GM18498 (cell line): ENCODE measurements around the gene HDX.
A peak's percentile ranks its signal among the peaks of the same experiment; 100 is the strongest.
"Not testable (repeated sequence)": the region's sequence is repeated elsewhere in the genome, so short reads cannot be mapped to it uniquely, and the experiment has no call there.

Experiments
- ATAC-seq: cut with Tn5 transposase; IDR thresholded peaks from one replicate; pipeline ENCODE4 v1.9.1; 2021; ENCODE audit warnings: mild to moderate bottlenecking, moderate library complexity; ENCODE audit not compliant: unreplicated experiment

Gene HDX, protein sequence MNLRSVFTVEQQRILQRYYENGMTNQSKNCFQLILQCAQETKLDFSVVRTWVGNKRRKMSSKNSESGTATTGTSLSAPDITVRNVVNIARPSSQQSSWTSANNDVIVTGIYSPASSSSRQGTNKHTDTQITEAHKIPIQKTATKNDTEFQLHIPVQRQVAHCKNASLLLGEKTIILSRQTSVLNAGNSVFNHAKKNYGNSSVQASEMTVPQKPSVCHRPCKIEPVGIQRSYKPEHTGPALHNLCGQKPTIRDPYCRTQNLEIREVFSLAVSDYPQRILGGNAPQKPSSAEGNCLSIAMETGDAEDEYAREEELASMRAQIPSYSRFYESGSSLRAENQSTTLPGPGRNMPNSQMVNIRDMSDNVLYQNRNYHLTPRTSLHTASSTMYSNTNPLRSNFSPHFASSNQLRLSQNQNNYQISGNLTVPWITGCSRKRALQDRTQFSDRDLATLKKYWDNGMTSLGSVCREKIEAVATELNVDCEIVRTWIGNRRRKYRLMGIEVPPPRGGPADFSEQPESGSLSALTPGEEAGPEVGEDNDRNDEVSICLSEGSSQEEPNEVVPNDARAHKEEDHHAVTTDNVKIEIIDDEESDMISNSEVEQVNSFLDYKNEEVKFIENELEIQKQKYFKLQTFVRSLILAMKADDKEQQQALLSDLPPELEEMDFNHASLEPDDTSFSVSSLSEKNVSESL

DNA sequence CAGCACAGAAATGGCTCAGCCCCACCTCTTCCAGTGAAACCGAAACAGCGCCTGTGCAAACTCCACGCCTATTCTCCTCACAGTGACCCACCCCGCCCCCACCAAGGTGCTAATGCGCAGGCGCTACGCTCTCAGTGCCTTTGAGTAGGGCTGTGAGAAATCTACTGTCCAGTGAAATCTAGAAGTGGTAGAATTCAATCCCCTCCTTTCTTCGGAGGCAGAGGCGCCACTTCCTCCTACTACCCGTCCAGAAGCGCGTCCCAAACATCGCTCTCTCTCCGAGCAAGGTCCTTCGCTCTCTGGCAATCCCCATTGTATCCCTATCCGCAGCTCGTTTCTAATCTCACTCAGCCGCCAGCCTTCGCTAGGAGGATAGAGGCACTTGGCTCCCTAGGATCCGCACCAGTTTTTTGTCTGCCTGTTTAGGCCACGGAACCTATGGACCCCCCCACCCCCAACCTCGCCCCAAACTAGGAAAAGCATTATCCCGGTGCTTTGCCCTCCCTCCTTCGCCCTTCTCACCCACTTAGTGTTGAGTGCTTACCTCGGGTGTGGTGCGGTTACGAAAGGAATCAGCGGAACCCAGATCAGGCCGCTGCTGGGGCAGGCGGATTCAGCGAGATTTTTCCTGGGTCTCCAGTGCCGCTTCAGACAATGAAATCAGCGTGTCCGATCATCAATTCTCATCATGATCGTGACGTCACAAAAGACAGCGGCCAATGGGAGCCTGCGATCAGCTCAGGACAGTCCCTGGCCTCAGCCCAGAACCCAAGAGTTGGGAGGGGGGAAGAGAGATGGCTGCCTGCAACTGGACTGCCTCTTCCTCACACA, at the start of gene HDX:
HDX (minus strand) TSS at position 656 of the 831 bp plus-strand sequence. CDS start 27,056 bp downstream, outside the sequence.
- ATAC-seq = peak; percentile 91

DNA sequence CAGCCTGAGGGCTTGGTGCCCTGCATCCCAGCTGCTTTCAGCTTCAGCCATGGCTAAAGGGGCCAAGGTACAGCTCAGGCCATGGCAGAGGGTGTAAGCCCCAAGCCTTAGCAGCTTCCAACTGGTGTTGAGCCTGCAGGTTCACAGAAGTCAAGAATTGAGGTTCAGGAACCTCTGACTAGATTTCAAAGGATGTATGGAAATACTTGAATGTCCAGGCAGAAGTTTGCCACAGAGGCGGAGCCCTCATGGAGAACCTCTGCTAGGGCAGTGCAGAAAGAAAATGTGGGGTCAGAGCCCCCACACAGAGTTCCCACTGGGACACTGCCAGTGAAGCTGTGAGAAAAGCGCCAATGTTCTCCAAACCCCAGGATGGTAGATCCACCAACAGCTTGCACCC, 39.1 kb upstream of the HDX start:
- not testable (repeated sequence) for ATAC-seq

DNA sequence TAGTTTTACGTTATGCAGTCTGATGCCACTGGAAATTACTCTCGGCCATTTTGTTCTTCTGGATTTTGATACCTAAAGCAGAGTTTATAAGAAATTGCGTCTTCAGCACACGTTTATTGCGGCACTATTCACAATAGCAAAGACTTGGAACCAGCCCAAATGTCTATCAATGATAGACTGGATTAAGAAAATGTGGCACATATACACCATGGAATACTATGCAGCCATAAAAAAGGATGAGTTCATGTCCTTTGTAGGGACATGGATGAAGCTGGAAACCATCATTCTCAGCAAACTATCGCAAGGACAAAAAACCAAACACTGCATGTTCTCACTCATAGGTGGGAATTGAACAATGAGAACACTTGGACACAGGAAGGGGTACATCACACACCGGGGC, 35.4 kb upstream of the HDX start:
- not testable (repeated sequence) for ATAC-seq

DNA sequence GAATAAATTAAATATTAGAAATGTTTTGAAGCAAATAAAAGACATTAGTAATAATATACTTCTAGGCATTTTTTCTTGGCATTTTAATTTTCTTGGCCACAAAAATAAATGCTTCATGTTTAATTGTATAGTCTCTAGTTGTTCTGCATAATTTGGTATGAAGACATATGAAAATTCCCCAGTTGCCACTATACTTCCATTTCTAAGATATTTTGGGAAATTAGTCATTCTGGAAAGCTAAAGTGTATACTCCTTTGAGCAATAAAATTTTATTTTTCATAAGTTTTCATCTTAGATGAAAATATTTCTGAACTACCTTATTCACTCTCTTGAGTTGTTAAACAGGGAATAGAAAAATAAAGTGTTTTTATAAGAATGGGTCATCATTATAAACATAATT, 13.8 kb downstream of the HDX start:
- ATAC-seq = no peak

DNA sequence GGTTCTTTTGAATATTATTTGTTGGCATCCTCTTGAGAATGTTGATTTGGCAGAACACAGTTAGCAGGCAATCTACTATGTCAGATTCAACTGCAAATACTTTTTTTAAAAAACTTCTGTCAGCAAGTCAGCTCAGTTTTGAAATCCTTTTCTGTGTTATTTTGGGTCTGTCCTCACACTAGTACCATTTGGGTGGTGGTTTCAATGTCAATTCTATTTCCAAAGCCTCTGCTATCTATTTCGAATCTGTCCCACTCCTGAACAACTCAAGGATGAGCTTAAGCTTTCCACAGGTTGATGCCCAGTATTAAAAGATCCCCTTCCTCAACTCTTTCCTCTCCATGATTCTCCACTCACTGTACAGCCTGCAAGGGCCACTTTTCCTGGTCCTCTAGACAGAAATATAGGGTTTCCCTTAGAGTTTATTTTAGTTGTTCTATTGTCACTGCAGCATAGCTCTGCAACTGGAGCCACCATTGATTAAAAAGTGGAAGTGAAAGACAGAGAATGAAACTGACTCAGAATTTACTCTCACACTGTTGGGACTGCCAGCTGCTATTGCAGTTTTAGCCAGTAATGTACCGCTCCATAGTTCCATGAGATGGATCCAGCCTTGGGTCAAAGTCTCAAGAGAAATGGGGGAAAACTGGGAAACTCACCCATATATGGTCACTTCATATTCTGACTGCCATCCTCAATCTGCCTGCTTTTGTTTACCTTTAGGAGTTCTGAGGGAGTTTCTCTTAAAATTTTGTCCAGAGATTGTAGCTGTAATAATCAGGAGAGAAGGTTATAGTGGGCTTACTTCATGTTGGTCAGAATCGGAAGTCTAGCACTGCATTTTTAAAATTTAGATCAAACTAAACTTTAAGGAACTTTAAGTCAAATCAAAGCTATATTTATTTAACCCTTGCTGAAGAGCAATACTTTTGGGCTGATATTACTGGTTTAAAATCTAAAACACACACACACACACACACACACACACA, 14.6 kb downstream of the HDX start:
- peak; percentile 100 for ATAC-seq

DNA sequence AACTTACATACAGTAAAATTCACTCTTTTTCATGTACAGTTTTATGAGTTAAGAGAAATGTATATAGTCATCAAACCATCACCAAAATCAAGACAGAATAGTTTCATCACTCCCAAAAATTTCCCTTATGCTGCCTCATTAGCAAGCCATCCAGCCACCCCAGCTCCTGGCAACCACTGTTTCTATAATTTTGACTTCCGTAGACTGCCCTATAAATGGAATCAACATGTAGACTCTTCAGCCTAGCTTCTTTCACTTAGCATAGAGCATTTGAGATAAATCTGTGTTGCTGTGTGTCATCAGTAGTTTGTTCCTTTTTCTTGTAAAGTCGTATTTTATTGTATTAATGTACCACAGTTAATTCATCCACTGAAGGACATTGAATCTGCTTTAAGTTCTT, 23.2 kb downstream of the HDX start:
- no peak for ATAC-seq

DNA sequence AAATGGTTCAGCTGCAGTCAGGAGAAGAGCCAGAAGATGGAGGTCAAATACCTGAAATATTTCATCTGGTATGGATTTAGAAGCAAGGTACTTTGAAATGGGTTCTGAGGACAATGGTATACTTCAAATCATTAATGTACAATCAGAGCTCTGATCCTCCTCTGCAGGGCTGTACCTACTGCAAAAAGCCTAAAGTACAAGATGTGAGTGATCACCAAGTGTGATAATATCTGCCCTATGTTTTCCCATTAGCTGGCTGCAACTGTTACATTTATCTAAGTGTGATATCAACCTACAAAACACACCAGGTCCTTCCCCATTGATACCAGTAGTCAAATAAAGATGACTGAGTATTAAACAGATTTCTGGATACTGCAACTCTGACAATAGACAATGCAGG, 25.1 kb downstream of the HDX start:
- ATAC-seq = no peak

DNA sequence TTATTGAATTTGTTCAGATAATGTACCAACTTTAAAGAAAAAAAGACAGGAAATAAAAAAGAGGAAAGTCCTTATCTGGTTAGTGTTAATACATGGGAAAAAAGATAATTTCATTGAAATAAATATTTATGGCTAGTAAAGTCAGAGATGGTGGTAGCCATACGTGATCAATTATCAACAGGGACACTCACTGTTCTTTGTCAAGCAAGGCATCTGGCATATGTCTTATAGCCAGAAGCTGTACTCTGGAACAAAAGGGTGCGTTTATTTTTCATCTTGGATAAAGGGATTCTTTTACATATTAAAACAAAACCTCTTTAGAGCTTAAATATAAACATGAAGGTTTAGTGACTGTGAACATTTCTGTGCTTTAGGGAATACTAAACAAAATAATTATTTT, 26.7 kb downstream of the HDX start:
- ATAC-seq = no peak

DNA sequence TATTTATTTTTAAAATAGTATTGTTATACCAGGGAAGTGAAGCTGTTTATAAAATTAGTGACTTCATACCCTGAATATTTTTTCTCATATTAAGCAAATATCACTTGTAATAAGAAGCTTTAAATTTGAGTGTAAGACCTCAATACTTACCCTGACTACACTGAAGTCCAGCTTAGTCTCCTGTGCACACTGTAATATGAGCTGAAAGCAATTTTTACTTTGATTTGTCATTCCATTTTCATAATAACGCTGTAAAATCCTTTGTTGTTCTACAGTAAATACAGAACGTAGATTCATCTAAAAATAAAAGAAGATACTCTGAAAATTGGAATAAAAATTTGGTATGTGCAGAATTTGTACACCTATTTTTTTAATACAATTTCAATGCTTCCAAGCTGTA, 27.2 kb downstream of the HDX start:
- no peak for ATAC-seq

DNA sequence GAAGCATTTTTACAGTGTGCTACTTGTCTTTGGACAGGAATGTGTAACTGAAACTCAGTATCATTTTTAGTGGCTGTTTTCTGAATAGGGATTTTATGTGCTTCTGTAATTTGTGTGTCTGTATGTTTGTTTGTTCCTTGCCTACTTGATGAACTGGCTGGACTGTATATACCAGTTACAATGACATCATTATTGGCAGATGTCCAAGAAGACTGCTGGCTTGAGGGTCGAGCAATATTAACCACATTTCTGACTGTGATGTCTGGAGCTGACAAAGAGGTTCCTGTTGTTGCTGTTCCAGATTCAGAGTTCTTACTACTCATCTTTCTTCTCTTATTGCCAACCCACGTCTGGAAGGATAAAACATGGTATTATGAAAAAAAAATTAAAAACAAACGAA, 33.0 kb downstream of the HDX start:
- no peak for ATAC-seq

DNA sequence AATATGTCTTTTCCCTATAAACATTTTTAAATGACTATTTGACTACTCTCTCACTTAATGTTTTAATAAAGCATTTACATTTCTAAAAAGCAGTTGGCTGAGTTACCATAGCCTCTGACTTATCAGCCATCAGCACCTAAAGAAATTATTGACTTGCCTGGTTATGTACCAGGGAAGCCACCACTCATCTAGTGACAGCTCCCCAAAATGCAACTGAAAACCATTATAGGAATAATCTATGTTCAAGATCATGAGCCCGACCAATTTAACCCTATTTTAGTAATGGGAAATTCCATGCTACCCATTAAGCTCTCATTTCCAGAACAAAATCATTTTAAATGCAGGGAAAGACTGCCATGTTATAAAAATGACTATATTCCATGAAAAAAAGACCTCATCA, 34.4 kb downstream of the HDX start:
- no peak for ATAC-seq

DNA sequence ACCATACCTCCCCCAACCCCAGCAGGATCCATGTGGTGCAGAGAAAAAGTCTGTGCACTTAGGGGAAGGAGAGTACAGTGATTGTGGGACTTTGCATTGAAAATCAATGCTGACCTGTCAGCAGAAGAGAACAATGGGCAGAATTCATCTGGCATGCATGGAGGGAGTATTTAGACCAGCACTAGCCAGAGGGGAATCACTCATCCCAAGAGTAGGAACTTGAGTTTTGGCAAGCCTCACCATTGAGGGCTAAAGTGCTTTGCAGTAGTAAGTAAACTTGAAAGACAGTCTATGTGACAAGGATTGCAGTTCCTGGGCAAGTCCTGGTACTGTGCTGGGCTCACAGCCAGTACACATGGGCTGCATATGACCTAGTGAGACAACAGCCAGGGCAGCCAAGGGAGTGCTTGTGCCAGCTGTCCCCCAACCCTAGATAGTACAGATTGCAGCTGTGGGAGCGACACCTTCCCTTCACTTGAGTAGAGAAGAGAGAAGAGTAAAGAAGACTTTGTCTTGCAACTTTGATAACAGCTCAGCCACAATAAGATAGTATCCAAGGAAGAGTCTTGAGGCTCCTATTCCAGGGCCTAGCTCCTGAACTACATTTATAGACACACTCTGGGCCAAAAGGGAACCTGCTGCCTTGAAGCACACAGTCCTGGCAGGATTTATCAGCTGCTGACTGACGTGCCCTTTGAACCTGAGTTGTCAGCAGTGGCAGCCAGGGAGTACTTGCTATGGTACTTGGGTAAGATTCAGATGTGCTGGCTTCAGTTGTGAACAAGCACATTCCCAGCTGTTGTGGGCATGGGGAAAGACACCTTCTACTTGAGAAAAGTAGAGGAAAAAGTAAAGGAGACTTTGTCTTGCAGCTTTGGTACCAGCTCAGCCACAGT, 48.7 kb downstream of the HDX start:
- ATAC-seq = no peak

DNA sequence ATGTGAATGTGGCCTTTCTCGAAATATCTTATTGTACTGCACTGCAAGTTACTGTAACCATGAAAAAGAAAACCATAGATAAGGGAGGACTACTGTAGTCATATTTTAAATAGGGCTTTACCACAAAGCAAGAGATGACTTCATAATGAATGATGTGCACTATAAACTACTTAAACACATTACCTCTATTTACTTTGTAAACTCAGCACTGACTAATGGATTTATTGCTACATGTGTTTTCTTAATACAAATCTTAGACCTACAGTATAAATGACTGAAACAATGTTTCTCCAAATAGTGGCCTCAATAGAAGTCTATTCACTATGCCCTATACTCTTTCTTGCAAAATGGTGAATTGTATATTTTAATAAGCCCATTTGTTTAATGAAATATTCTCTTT, 61.1 kb downstream of the HDX start:
- ATAC-seq = no peak

DNA sequence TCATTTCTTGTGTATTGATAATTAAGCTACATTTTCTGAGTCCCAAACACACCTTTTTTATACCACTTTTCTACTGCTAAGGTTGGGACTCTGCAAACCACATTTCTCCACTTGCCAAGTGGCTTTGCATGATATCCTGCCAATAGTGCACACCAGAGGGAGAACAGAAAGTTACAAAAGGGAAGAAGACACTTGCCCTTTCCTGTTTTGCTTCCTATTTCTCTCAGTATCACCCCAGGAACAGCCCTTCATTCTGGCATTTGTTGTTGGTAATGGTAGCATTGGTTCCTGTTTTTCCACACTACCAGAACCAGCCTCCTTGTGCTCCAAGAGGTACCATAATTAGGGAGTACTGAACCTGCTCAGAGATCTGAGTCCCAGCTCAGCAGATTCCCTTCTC, 87.1 kb downstream of the HDX start:
- no peak for ATAC-seq

DNA sequence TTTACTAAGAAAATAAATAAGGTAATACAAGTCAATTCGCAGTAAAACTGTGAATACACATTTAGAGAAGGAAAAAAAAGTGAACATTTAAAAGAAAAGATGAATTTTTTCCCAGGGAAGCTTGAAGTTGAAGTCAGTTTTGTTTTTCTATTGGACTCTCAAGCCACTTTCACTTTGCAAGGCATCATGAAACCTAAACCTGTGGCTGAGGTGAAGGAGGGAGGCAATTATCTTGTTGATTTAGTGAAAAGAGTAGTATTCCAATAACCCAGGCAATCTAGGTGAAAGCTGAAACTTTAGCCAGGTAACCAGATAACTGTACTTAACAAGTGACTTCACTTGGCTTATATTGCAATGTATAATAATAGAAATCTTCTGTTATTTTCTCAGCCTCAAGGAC, 138.6 kb downstream of the HDX start:
- no peak for ATAC-seq

DNA sequence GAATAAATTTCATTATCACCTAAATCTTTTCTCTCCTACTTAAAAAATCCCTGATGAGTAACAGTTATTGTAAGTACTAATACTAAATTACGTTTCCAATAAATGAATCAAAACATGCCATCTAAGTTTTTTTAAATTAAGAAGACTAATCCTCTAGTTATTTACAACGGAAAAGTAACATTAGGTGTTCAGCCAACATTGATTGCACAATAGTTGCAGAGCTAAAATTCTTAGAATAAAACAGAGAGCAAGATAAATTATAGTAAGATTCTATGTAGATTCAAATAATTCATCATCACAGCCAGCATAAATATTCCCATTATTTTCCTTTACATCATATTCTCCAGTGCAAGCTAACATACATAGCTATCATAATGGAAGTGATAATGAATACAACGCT, 139.2 kb downstream of the HDX start:
- no peak for ATAC-seq

DNA sequence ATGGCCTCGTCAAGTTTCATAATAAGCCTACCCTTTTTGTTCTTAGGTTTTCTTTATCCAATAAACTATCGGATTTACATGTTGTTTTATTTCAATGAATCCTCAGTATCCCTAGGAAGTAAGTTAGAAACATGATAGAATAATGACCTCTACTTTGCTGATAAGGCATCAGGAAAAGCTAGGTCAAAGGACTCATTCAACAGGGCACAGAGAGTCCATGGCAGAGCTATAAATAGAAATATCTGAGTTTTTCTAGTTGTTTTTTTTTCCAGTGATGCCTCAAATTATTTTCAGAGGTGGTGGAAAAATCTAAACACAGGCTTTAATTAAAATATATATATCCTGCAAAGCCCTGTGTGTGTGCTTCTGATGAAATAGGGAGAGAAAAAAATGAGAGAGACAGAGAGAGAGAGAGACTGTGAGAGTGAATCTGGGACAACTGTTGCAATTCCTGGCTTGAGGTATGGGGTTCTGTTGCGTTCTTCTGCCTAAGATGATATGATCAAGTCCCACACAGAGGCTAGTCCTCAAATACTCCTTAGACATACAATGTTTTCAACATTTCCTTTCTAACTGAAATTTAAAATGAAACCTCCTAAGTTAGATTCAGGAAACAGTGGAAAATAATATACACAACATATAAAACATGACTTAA, 139.9 kb downstream of the HDX start:
- no peak for ATAC-seq

DNA sequence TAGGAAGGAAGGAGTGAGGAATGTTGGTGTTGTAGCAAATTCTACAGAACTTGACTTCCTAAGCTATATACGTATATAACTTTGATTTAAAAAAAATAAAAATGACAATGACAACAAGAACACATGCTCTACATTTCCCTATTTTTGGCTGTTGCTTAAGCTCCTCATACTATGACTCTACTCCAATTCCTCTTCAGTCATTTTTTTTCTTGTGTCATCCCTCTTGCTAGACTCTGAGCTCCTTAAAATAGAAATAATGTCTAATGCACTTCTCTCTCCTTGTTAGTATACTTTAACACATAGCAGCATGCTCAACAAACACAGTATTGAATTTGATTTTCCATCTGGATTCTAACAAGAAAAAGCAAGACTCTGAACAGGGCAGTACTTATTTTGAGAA, 144.0 kb downstream of the HDX start:
- no peak for ATAC-seq

DNA sequence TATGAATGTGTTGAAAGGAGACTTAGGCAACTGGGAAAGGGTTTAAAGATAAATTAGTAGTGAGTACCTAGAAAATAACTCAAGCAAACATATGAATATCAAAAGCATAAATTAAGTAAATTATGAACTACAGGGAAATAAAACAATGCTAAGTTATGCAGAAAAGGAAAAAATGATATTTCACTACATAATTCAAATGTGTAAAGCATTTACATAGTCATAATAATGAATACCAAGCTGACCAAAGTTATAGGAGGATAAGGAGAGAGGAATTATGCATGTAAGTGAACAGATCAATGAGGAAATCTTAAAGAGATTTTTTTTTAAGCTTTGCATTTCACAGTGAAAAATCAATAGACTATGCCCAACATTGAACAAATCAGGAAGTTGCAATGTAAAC, 145.0 kb downstream of the HDX start:
- ATAC-seq = no peak
